ENCODE measurements around the gene UMODL1.

UMODL1 gene

DNA sequence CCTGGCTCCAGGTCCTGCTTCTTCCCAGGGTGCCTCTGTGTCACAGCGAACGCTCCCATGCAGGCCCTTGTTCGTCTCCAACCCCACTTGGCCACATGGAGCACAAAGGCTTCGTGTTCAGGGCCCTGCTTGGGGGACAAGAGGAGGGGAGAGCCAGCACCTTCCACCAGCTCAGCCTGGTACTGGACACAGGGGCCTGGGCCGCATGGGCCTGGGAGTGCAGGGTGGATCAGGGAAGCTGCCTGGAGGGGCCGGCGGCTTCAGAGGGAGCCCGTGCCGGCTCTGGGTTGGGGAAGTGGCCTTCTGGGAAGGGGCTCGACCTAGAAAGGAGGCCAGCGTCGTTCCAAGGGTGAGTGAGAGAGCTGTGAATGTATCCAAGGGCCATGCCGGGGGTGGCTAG is 53.0 kb downstream of the UMODL1 start:
- H3K27me3 ChIP-seq (replicated peaks; ENCODE audit: insufficient read depth, low read length), result peaks cover 44% of the 10 kb centered on the region
- no peaks in the 10 kb centered on the region for H3K79me2 ChIP-seq (ENCODE audit: low read length)
- H2AFZ ChIP-seq (ENCODE audit: low read length), result no peak overlapping the region
- H3K36me3 ChIP-seq (replicated peaks; ENCODE audit: insufficient read depth, low read length), result no peaks in the 10 kb centered on the region
- H3K9ac ChIP-seq (ENCODE audit: low read length), result no peak overlapping the region
- DNase-seq, result no peak
- peaks cover 15% of the 10 kb centered on the region for H3F3A ChIP-seq (ENCODE audit: insufficient read depth, low read length)
- peaks cover 18% of the 10 kb centered on the region for H3K4me1 ChIP-seq (ENCODE audit: low read length)
- TF ChIP-seq EZH2 (optimal IDR thresholded peaks at IDR 0.05; ENCODE audit: low read depth, low read length) (no peak), EZH2phosphoT487 (IDR thresholded peaks at IDR 0.05; ENCODE audit: low read length) (no peak), CTCF (IDR thresholded peaks at IDR 0.05; ENCODE audit: low read length) (no peak)
- H3K27ac ChIP-seq (ENCODE audit: low read length), result no peak overlapping the region
- no peak overlapping the region for H3K4me3 ChIP-seq (ENCODE audit: low read length)
- no peaks in the 10 kb centered on the region for H3K9me2 ChIP-seq (replicated peaks; ENCODE audit: insufficient read depth, low read length)
- no peak overlapping the region for H3K4me2 ChIP-seq (ENCODE audit: low read depth, low read length)
- H4K20me1 ChIP-seq (ENCODE audit: insufficient read depth, low read length), result no peaks in the 10 kb centered on the region
- no peaks in the 10 kb centered on the region for H3K9me3 ChIP-seq (replicated peaks; ENCODE audit: insufficient read depth, low read length)

- no peak overlapping the region for H3K4me3 ChIP-seq (ENCODE audit: low read length)
- H3K9me2 ChIP-seq (replicated peaks; ENCODE audit: insufficient read depth, low read length), result no peaks in the 10 kb centered on the region
- no peaks in the 10 kb centered on the region for H4K20me1 ChIP-seq (ENCODE audit: insufficient read depth, low read length)
- H2AFZ ChIP-seq (ENCODE audit: low read length), result no peak overlapping the region
- H3F3A ChIP-seq (ENCODE audit: insufficient read depth, low read length), result peaks cover 6% of the 10 kb centered on the region
- no peak overlapping the region for H3K27ac ChIP-seq (ENCODE audit: low read length)
- H3K4me2 ChIP-seq (ENCODE audit: low read depth, low read length), result no peak overlapping the region
- peaks cover 18% of the 10 kb centered on the region for H3K4me1 ChIP-seq (ENCODE audit: low read length)
- no peaks in the 10 kb centered on the region for H3K9me3 ChIP-seq (replicated peaks; ENCODE audit: insufficient read depth, low read length)
- DNase-seq, result no peak
- H3K27me3 ChIP-seq (replicated peaks; ENCODE audit: insufficient read depth, low read length), result peaks cover 47% of the 10 kb centered on the region
- H3K36me3 ChIP-seq (replicated peaks; ENCODE audit: insufficient read depth, low read length), result no peaks in the 10 kb centered on the region
- no peak for TF ChIP-seq EZH2 (optimal IDR thresholded peaks at IDR 0.05; ENCODE audit: low read depth, low read length)
- no peak for TF ChIP-seq CTCF (IDR thresholded peaks at IDR 0.05; ENCODE audit: low read length)
- TF ChIP-seq EZH2phosphoT487 (IDR thresholded peaks at IDR 0.05; ENCODE audit: low read length), result no peak
- H3K79me2 ChIP-seq (ENCODE audit: low read length), result no peaks in the 10 kb centered on the region
- no peak overlapping the region for H3K9ac ChIP-seq (ENCODE audit: low read length)
These were observed 53.9 kb downstream of the UMODL1 start for GRCh38 chr21:42124826-42125570.

DNA sequence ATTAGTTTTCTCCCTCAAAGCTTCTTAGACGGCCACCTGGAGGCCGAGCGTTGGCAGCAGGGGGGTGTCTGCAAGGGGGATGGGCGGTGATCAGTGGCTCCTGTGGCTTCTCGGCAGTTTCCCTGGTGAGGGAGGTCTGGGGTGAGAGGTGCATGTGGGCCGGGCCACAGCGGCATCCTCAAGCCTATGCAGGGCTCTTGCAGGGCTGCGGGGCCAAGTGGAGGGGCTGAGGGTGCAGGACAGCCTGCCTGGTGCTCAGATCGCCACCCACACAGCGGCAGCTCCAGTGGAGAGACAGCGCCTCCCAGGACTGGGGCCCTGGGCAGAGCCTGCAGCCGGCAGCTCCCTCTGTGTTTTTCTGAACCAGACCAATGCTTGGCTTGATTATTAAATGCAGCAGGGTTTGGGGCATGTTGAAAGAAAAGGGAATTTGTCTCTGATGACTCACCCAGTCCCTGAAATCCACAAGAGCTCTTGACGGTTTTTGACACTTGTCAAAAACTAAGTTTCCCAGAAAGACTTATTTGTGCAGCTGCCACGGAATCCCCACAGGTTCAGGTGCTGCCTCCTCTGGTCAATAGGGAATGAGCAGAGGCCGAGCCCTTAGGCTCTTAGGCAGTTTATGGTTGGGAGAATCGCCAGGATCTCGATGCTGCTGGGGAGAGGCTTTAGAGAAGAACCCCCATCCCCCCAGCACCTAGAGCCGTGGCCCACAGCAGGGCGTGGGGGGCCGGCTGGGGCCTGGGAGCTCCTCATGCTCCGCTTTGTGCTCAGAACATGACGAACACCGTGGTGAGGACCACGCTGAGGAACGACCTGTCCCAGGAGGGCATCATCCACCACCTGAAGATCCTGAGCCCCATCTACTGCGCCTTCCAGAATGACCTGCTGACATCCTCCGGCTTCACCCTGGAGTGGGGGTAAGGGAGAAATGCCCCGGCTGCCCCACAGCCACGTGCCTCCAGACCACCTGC is 54.7 kb downstream of the UMODL1 start:
- H3K9me2 ChIP-seq (replicated peaks; ENCODE audit: insufficient read depth, low read length), result no peaks in the 10 kb centered on the region
- H3K9me3 ChIP-seq (replicated peaks; ENCODE audit: insufficient read depth, low read length), result no peaks in the 10 kb centered on the region
- no peak overlapping the region for H2AFZ ChIP-seq (ENCODE audit: low read length)
- H3K27me3 ChIP-seq (replicated peaks; ENCODE audit: insufficient read depth, low read length), result peaks cover 47% of the 10 kb centered on the region
- no peak for TF ChIP-seq EZH2 (optimal IDR thresholded peaks at IDR 0.05; ENCODE audit: low read depth, low read length)
- TF ChIP-seq CTCF (IDR thresholded peaks at IDR 0.05; ENCODE audit: low read length), result peak; percentile 26
- no peak overlapping the region for H3K4me3 ChIP-seq (ENCODE audit: low read length)
- no peaks in the 10 kb centered on the region for H4K20me1 ChIP-seq (ENCODE audit: insufficient read depth, low read length)
- H3K9ac ChIP-seq (ENCODE audit: low read length), result no peak overlapping the region
- no peak overlapping the region for H3K4me2 ChIP-seq (ENCODE audit: low read depth, low read length)
- H3K27ac ChIP-seq (ENCODE audit: low read length), result no peak overlapping the region
- no peaks in the 10 kb centered on the region for H3K36me3 ChIP-seq (replicated peaks; ENCODE audit: insufficient read depth, low read length)
- no peaks in the 10 kb centered on the region for H3K79me2 ChIP-seq (ENCODE audit: low read length)
- DNase-seq, result no peak
- no peaks in the 10 kb centered on the region for H3F3A ChIP-seq (ENCODE audit: insufficient read depth, low read length)
- H3K4me1 ChIP-seq (ENCODE audit: low read length), result peaks cover 11% of the 10 kb centered on the region

Data from MM.1S (cell line).